Thoracic aorta (tissue), 2 donors: Measurements from ENCODE around the gene DHRS12. TPM values are rescaled to one million over a fixed set of nuclear protein-coding genes. Genes with fewer than 3 reads are reported as not detected.

Experiments used
- ATAC-seq: fragments of 150-250 bp; one replicate; pipeline ENCODE4 v1.8.0; 2017; ENCODE audit warnings: low read depth; ENCODE audit not compliant: insufficient number of reproducible peaks, low FRiP score
- DNase-seq: peaks from one replicate; pipeline ENCODE4 v3.0.0-alpha.2; 2020; ENCODE audit warnings: low spot score
- H3K27ac ChIP-seq, 2 donors: fragments of 200-600 bp; sonication (generic); 1 replicate in 1 of 2; 2 replicates in 1 of 2; pipeline ENCODE4 v1.5.1; 2016; ENCODE audit warnings: mild to moderate bottlenecking in 2 of 2, moderate library complexity in 2 of 2
- H3K27me3 ChIP-seq: fragments of 200-600 bp; sonication (generic); replicated peaks from 2 replicates; pipeline ENCODE4 v1.6.0; 2016; ENCODE audit warnings: mild to moderate bottlenecking; ENCODE audit not compliant: insufficient read depth
- H3K36me3 ChIP-seq: fragments of 200-600 bp; sonication (generic); one replicate; pipeline ENCODE4 v1.5.1; 2016
- H3K4me1 ChIP-seq, 2 donors: fragments of 200-600 bp; sonication (generic); 1 replicate in 1 of 2; 2 replicates in 1 of 2; pipeline versions ENCODE4 v1.5.1 to v1.6.0; 2016; ENCODE audit warnings: low read depth in 2 of 2, mild to moderate bottlenecking in 1 of 2; ENCODE audit not compliant: control insufficient read depth in 1 of 2
- H3K4me3 ChIP-seq: fragments of 200-600 bp; sonication (generic); 2 replicates; pipeline ENCODE4 v1.5.1; 2016; ENCODE audit warnings: mild to moderate bottlenecking
- H3K9me3 ChIP-seq: fragments of 200-600 bp; sonication (generic); 2 replicates; pipeline ENCODE4 v1.5.1; 2016
- total RNA-seq, 2 donors: library from RNA; depleted of rRNA; stranded (reverse); fragments of >200 nt; gene quantifications; one replicate each; pipeline versions ENCODE4 v1.1.0 to v1.2.3, GENCODE V29; 2016
- TF ChIP-seq, protein P1 (sequence below): fragments of 200-600 bp; sonication (generic); IDR thresholded peaks from one replicate; pipeline ENCODE4 v1.5.1; 2019; ENCODE audit warnings: antibody characterized with exemption

DHRS12 gene
- total RNA-seq, 2 donors from 2014 or later = 4.9 to 13.3 TPM

DNA sequence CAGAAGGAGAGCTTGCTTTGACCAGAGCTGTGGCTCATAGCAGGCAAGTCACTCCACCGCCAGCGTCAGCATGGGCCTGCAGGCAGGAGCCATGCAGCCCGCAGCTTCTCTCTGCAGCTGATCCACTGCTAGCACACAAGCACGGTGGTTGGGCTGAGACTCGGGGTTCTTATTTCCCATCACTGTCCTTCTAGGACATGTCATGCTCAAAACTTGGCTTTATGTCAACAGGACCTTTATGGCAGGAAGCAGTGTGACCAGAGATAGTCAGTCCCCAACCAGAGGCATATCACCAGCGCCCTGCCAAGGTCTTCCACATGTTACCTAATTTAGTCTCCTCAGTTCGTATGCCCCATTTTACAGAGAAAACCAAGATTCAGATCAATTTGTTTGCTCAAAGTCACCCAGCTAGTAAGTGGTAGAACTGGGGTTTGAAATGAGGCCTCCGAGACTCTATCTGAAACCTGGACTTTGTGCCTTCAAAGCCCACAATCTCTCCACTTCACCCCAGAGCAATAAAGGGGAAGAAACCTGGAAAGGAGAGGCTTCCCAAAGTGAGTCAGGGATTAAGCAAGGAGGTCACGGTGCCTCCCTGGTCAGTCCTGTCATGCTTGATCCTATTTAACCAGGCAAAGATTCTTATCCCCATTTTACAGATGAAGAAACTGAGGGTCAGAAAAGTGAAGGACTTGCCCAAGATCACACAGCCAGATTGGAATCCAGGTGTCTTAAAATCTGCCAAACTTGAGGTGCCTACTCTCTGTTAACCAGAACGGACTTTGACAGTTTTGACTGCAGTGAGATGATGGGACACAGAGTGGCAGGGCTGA is 36.0 kb upstream of the DHRS12 start:
- ATAC-seq = no peak

DNA sequence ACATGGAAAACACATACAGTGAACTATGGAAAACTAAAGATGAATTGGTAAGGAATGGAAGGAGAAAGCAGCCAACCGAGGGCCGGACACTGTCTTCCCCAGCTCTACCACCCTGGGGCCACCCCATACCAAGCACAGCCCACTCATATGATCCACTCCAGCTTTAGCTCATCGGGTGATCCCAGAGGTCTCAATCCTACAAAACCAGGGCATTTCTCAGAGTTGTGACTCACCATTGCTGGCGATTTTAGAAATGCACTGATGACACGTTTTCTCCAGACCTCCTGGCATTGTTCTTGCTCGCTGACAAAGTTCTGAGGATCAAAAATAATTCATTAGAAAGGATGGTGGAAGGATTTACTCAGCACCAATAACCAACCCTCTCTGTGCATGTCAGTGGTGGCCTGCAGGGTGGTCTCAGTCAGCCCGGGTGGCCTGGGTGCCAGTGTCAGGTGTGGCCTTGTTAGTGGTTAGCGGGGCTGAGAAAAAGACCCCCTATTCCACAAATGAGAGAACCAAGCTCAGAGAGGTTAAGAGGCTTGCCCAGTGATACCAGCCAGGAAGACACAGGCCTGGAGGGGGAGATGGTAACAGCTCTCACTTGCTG is 34.4 kb upstream of the DHRS12 start:
- Histone ChIP-seq H3K36me3 (no peaks in the 10 kb centered on the region), H3K9me3 (no peaks in the 10 kb centered on the region), H3K27me3 (no peaks in the 10 kb centered on the region), H3K4me3 (no peak overlapping the region), H3K4me1 (no peaks in the 10 kb centered on the region), H3K27ac (no peak overlapping the region)
- TF ChIP-seq, protein P1, sequence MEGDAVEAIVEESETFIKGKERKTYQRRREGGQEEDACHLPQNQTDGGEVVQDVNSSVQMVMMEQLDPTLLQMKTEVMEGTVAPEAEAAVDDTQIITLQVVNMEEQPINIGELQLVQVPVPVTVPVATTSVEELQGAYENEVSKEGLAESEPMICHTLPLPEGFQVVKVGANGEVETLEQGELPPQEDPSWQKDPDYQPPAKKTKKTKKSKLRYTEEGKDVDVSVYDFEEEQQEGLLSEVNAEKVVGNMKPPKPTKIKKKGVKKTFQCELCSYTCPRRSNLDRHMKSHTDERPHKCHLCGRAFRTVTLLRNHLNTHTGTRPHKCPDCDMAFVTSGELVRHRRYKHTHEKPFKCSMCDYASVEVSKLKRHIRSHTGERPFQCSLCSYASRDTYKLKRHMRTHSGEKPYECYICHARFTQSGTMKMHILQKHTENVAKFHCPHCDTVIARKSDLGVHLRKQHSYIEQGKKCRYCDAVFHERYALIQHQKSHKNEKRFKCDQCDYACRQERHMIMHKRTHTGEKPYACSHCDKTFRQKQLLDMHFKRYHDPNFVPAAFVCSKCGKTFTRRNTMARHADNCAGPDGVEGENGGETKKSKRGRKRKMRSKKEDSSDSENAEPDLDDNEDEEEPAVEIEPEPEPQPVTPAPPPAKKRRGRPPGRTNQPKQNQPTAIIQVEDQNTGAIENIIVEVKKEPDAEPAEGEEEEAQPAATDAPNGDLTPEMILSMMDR = no peak
- ATAC-seq = no peak
- DNase-seq = no peak

More for the DNA sequence above, 36.0 kb upstream of the DHRS12 start:
- DNase-seq = no peak
- H3K9me3 ChIP-seq = no peaks in the 10 kb centered on the region
- H3K27me3 ChIP-seq = no peaks in the 10 kb centered on the region
- TF ChIP-seq, protein P1 = no peak
- H3K27ac ChIP-seq = no peak overlapping the region
- H3K36me3 ChIP-seq = no peaks in the 10 kb centered on the region
- H3K4me1 ChIP-seq = peaks cover under 1 to 2% of the 10 kb centered on the region in 2 donors
- H3K4me3 ChIP-seq = no peak overlapping the region

- ATAC-seq = no peak
- Histone ChIP-seq H3K27me3 (no peaks in the 10 kb centered on the region), H3K4me3 (no peak overlapping the region)
Observed at GRCh38 chr13:51837016-51837415, 33.1 kb upstream of the DHRS12 start.

DNA sequence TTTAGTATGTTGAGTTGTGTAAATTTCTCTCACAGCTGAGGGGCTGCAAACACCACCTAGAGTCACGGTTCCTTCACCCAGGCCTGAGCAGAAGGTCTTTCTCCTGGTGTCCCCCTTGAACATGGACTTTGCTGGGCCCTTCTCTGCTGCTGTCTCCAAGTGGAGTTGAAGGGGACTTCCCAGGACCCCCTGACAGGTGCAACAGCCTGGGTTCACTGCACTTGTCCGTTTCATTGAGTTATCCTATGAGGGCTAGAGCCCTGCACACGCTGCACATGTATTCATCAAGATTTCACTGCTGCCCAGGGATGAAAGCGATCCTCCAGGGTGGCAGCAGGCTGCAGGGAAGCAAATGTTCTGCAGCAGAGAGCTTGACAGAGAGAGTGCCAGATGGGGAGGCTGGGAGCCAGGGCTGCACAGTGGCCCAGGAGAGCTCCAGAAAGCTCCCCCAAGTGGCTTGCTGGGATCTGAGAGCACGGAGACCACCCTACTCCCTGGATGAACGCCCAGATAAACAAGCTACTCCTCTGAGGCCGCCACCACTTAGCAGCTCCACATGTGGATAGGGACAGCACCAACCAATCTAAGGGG is 30.7 kb upstream of the DHRS12 start:
- Histone ChIP-seq H3K36me3 (no peaks in the 10 kb centered on the region), H3K27ac (no peak overlapping the region), H3K9me3 (no peaks in the 10 kb centered on the region), H3K27me3 (no peaks in the 10 kb centered on the region), H3K4me3 (no peak overlapping the region), H3K4me1 (no peaks in the 10 kb centered on the region)
- TF ChIP-seq, protein P1 = no peak
- ATAC-seq (no peak), DNase-seq (no peak)

More at GRCh38 chr13:51837016-51837415, 33.1 kb upstream of the DHRS12 start:
- no peak overlapping the region for H3K27ac ChIP-seq
- no peaks in the 10 kb centered on the region for H3K4me1 ChIP-seq
- no peaks in the 10 kb centered on the region for H3K36me3 ChIP-seq
- DNase-seq = no peak
- TF ChIP-seq, protein P1 = no peak
- H3K9me3 ChIP-seq = no peaks in the 10 kb centered on the region

- DNase-seq = no peak
- H3K36me3 ChIP-seq = no peaks in the 10 kb centered on the region
- no peaks in the 10 kb centered on the region for H3K9me3 ChIP-seq
- ATAC-seq = no peak
- TF ChIP-seq, protein P1 = no peak
- no peaks in the 10 kb centered on the region for H3K4me1 ChIP-seq
- H3K27ac ChIP-seq = no peak overlapping the region
- no peak overlapping the region for H3K4me3 ChIP-seq
- no peaks in the 10 kb centered on the region for H3K27me3 ChIP-seq
Observed at GRCh38 chr13:51833980-51834379, 30.0 kb upstream of the DHRS12 start.
